ENCODE results near the gene SLC1A7.

Gene SLC1A7

GRCh38 chr1:53163291-53163768 is 20.9 kb upstream of the SLC1A7 start:
- no peak overlapping the region for H3K4me3 ChIP-seq (ENCODE audit: low read depth, low read length)
- no peak for DNase-seq (ENCODE audit: low read depth)

GRCh38 chr1:53162621-53163020 is 20.2 kb upstream of the SLC1A7 start:
- DNase-seq (ENCODE audit: low read depth): no peak
- no peak overlapping the region for H3K4me3 ChIP-seq (ENCODE audit: low read depth, low read length)

- H3K4me3 ChIP-seq (ENCODE audit: low read depth, low read length): no peak overlapping the region
- no peak for DNase-seq (ENCODE audit: low read depth)
Measured at GRCh38 chr1:53160924-53161378, 18.5 kb upstream of the SLC1A7 start.

- DNase-seq (ENCODE audit: low read depth): no peak
- H3K4me3 ChIP-seq (ENCODE audit: low read depth, low read length): no peak overlapping the region
Measured at GRCh38 chr1:53158900-53159299, 16.5 kb upstream of the SLC1A7 start.

GRCh38 chr1:53156783-53157182 is 14.3 kb upstream of the SLC1A7 start:
- no peak for DNase-seq (ENCODE audit: low read depth)

GRCh38 chr1:53155945-53156344 is 13.5 kb upstream of the SLC1A7 start:
- no peak overlapping the region for H3K4me3 ChIP-seq (ENCODE audit: low read depth, low read length)
- no peak for DNase-seq (ENCODE audit: low read depth)

More at GRCh38 chr1:53156783-53157182, 14.3 kb upstream of the SLC1A7 start:
- no peak overlapping the region for H3K4me3 ChIP-seq (ENCODE audit: low read depth, low read length)

- DNase-seq (ENCODE audit: low read depth): no peak
Measured at GRCh38 chr1:53155534-53155933, 13.1 kb upstream of the SLC1A7 start.

GRCh38 chr1:53154859-53155438 is 12.5 kb upstream of the SLC1A7 start:
- no peak overlapping the region for H3K4me3 ChIP-seq (ENCODE audit: low read depth, low read length)
- no peak for DNase-seq (ENCODE audit: low read depth)

More at GRCh38 chr1:53155534-53155933, 13.1 kb upstream of the SLC1A7 start:
- no peak overlapping the region for H3K4me3 ChIP-seq (ENCODE audit: low read depth, low read length)

GRCh38 chr1:53153752-53154151 is 11.3 kb upstream of the SLC1A7 start:
- H3K4me3 ChIP-seq (ENCODE audit: low read depth, low read length): no peak overlapping the region
- DNase-seq (ENCODE audit: low read depth): no peak

GRCh38 chr1:53148123-53148522 is 5.7 kb upstream of the SLC1A7 start:
- DNase-seq (ENCODE audit: low read depth): no peak
- no peak overlapping the region for H3K4me3 ChIP-seq (ENCODE audit: low read depth, low read length)

- H3K4me3 ChIP-seq (ENCODE audit: low read depth, low read length): no peak overlapping the region
- no peak for DNase-seq (ENCODE audit: low read depth)
Measured at GRCh38 chr1:53147174-53147573, 4.7 kb upstream of the SLC1A7 start.

GRCh38 chr1:53145942-53146708 is 3.7 kb upstream of the SLC1A7 start:
- no peak overlapping the region for H3K4me3 ChIP-seq (ENCODE audit: low read depth, low read length)

GRCh38 chr1:53145619-53145941 is 3.1 kb upstream of the SLC1A7 start:
- DNase-seq (ENCODE audit: low read depth): no peak
- H3K4me3 ChIP-seq (ENCODE audit: low read depth, low read length): no peak overlapping the region

More at GRCh38 chr1:53145942-53146708, 3.7 kb upstream of the SLC1A7 start:
- peak; percentile 97 for DNase-seq (ENCODE audit: low read depth)

- no peak overlapping the region for H3K4me3 ChIP-seq (ENCODE audit: low read depth, low read length)
- no peak for DNase-seq (ENCODE audit: low read depth)
Measured at GRCh38 chr1:53145051-53145600, 2.7 kb upstream of the SLC1A7 start.

- no peak overlapping the region for H3K4me3 ChIP-seq (ENCODE audit: low read depth, low read length)
- no peak for DNase-seq (ENCODE audit: low read depth)
Measured at GRCh38 chr1:53144201-53144600, 1.8 kb upstream of the SLC1A7 start.

GRCh38 chr1:53143527-53143926 is 1.1 kb upstream of the SLC1A7 start:
- H3K4me3 ChIP-seq (ENCODE audit: low read depth, low read length): no peak overlapping the region
- no peak for DNase-seq (ENCODE audit: low read depth)

GRCh38 chr1:53141487-53142055 is 867 bp downstream of the SLC1A7 start:
- DNase-seq (ENCODE audit: low read depth): no peak
- H3K4me3 ChIP-seq (ENCODE audit: low read depth, low read length): no peak overlapping the region

GRCh38 chr1:53140451-53140850 is 2.0 kb downstream of the SLC1A7 start:
- no peak overlapping the region for H3K4me3 ChIP-seq (ENCODE audit: low read depth, low read length)
- no peak for DNase-seq (ENCODE audit: low read depth)

- H3K4me3 ChIP-seq (ENCODE audit: low read depth, low read length): no peak overlapping the region
- peak; percentile 26 for DNase-seq (ENCODE audit: low read depth)
Measured at GRCh38 chr1:53139951-53140361, 2.5 kb downstream of the SLC1A7 start.

Data from skeletal muscle cell (primary cell).